Stimulated activated CD8-positive, alpha-beta memory T cell treated with anti-CD3 and anti-CD28 coated beads, Interleukin-7, amount 100 ng/mL, for 48 hours (primary cell): ENCODE results near the gene IGHMBP2.

Source experiments
- DNase-seq, 2 donors: peaks; one replicate each; pipeline ENCODE4 v3.0.0-alpha.2; 2020; ENCODE audit warnings: low read depth in 1 of 2; ENCODE audit errors: extremely low read depth in 1 of 2

The IGHMBP2 gene

GRCh38 chr11:68938816-68939582, 35.3 kb downstream of the IGHMBP2 start:
- DNase-seq: no peak

DNA sequence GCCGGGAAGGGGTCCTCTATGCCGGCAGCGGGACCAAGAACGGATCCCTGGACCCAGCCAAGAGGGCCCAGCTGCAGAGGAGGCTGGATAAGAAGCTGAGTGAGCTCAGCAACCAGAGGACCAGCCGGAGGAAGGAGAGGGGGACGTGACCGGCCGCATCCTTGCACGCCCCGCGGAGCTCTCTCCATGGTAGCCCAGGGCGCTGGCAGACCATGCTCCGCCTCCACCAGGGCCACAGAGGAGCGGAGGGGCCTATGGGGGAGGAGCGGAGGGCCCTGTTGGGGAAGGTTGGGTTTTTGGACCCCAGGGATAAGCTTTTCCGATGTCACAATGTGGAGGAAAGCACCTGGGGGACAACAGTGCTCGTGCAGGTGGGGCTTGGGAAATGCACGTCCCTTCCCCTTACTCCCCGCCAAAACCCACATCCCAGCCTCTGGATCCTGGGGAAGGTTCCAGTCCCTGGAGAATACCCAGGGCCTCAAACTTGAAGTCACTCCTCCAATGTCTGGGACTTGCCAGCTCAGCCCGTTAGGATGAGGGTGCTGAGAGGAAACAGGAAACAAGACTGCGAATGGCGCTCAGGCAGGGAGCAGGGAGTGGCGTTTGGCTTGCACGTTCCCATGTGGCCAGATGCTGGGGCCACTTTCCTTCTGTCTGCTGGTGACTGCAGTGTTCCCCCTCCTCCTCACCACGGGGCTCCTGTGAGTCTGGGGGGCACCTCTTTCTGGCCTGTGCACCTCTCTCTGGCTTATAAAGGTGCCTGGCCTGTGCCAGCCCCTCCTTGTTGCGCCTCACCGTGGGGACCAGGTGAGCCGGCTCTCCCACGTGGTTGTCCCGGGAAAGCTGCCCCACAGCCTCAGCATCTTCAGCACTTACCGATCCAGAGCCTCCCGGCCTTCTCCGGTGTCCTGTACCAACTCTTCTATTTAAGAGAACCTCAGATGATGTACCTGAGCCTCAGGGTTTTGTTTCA, 36.2 kb downstream of the IGHMBP2 start:
- no peak for DNase-seq

DNA sequence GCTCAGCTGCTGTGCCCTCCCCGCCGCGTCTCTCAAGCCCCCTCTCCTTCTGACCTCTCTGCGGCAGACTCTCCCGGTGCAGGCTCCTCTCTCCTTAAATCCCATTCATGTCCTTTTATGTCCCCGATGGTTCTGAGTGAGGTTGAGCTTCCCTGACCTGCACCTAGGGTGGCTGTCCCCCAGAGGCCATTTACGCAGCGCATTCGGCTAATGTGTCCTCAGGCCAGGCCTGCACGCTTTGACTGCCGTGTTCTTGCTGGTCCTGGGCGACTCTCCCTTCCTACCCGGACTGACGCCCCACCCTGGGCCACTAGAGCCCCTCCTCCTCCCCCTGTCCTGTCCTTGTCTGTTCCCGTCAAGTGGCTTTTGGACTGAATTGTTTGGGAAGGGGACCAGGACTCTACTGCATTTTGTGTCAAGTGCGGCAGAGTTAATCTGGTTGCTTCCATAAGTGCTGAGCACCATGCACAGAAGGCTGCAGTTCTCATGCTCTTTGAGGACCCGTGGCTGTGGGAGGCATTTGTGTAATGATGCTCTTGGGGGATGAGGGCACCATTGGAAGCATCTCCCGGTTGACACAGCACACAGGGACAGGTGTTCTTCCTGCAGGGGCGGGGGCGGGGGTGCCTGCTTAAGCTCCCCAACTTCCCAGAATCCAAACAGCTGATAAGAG, 37.1 kb downstream of the IGHMBP2 start:
- DNase-seq: no peak

DNA sequence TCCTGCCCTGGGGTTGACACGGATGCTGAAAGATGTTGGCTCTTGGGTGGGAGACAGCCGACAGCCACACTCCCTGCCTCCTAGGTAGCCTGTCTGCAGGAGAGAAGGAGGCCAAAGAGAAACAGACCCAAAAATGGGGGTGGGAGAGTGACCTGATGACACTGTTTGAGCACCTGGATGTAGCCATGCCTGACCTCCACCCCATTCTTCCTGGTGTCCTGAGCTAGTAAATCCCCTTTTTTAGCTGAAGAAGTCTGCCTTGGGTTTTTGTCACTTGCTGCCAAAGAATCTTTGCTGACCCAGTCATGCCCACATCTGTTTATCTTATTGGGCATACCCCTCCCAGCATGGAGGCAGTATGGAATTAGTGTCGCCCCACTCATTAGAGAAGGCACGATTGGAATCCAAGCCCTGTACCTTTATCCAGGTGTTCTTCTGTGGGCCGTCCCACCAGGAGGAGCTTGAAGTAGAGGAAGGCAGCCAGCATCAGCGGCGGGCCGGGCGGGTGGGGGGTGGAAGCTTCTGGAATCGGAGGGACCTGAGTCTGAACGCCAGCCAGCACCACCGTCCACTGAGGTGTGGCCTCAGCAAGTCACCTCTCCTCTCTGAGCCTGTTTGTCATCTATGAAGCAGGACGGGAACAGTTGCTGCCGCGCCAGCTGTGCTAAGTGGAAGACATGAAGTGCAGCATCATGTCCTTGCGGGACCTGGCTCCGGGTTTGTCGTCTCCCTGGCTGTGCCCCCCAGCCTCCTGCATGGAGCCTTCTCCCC, 37.8 kb downstream of the IGHMBP2 start:
- no peak for DNase-seq

DNA sequence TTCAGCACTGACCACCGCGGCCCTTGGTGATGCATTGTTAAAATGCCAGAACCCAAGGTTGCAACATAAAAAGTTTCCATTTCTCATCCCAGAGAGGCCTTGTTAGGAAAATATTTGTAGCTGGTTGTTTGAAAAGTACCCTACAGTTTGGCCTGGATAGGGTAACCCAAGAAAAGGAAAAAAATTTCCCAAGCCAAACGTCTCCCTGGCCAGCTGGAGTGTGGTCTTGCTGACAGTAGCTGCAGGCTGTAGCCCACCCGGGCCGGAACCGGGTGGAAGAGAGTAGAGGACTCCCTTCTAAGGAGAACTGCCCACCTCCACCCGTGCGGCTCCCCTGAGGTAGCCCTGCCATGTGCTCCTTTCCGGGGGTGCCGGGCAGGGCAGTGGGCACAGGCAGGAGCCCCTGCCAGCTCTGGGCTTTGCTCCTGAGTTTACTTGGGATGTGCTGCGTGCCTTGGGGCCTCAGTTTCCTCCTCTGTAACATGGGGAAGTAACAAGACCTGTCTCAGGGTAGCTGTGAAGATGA, 38.5 kb downstream of the IGHMBP2 start:
- no peak for DNase-seq

GRCh38 chr11:68942751-68943271, 39.1 kb downstream of the IGHMBP2 start:
- DNase-seq: no peak

DNA sequence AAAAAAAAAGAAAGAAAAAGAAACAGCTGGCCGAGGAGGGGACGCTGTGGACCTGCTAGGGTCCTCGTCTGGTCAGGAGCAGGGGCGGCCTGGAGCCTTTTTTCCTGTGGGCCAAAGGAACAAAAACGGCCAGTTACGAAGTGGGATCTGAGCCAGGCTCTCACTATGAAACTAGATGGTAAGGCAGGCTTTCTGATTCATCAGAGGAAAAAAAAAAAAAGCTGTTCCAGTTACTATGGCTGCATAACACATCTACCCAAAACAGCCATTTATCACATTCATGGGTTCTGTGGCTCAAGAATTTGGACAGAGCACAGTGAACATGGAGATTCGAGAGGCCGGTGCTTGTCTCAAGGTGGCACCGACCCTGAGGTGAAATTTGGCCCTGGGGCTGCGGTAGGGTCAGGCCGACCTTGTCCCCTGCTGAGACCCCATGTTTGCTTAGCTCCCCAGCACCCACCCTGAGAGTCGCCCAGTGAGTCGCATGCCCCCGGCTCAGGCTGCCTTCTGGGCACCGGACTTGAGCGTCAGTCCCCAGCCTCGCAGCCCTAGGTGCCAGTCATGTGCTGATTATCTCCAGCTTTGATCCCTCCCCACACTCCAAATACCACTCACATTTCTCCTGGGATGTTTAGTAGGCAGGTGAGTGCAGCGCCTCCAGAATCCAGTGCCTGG, 42.9 kb downstream of the IGHMBP2 start:
- DNase-seq: no peak

DNA sequence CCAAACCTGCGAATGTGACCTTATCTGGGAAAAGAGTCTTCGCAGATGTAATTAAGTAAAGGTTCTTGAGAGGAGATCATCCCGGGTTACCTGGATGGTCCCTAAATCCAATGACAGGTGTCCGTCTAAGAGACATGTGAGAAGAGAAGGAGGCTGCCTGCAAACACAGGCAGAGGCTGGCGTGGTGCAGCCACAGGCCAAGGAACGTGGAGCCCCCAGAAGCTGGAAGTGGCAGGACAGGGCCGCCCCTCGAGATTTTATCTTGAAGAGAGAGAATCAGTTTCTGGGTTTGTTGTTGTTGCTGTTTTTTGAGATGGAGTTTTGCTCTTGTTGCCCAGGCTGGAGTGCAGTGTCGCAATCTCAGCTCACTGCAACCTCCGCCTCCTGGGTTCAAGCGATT, 43.5 kb downstream of the IGHMBP2 start:
- no peak for DNase-seq

DNA sequence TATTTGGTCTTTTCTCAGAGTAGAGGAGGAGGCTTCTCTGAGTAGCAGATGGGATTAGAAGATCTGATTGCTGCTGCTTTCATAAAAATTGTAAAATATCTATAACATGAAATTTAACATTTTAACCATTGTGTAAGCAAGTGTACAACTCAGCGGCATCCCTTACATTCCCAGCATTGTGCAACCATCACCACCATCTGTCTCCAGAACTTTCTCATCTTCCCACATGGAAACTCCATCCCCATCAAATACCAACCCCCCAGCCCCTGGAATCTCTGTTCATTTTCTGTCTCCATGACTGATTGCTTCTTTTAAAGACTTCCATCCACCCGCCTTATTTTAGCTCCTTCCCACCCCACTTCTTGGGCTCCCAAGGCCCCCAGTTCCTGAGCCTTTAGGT, 44.8 kb downstream of the IGHMBP2 start:
- no peak for DNase-seq

GRCh38 chr11:68948935-68949334, 45.2 kb downstream of the IGHMBP2 start:
- DNase-seq: no peak

GRCh38 chr11:68950270-68950669, 46.6 kb downstream of the IGHMBP2 start:
- no peak for DNase-seq

DNA sequence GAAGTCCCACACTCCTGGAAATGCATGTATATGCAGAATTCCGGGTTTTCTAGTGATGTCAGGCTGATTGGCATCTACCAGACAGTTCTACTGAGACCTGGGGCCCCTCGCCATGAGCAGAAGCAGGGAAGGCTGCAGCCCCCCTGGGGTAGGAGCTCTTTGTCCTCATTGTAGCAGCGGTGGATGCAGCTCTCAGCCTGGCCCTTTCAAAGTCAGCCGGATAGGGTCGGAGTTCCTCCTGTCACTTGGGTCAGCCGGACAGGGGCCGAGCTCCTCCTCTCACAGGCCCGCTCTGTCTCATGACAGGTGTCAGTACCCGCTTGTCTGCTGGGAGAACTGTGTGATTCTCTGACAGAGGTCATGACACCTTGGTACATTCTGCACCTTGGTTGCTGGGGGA, 47.1 kb downstream of the IGHMBP2 start:
- DNase-seq: no peak

GRCh38 chr11:68954836-68955606, 51.3 kb downstream of the IGHMBP2 start:
- DNase-seq: no peak

DNA sequence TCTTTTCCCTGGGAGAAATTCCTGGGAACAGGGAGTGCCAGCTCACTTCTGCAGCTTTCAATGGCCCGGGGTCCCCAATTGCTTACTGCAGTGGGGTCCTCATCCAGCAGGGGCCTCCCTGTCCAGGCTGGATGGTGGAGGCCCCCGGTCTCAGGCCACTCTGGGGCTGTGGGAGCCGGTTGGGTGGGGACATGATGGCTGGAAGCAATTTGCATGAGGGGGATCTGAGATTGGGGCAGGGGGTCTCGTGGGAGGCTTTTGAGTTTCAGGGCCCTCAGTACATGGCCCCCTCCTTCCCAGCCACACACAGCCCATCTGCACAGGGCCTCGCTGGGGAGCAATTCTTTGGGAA, 51.9 kb downstream of the IGHMBP2 start:
- DNase-seq: no peak

GRCh38 chr11:68956142-68956541, 52.5 kb downstream of the IGHMBP2 start:
- DNase-seq: no peak

- no peak for DNase-seq
These were observed 53.0 kb downstream of the IGHMBP2 start for GRCh38 chr11:68956547-68957254.

DNA sequence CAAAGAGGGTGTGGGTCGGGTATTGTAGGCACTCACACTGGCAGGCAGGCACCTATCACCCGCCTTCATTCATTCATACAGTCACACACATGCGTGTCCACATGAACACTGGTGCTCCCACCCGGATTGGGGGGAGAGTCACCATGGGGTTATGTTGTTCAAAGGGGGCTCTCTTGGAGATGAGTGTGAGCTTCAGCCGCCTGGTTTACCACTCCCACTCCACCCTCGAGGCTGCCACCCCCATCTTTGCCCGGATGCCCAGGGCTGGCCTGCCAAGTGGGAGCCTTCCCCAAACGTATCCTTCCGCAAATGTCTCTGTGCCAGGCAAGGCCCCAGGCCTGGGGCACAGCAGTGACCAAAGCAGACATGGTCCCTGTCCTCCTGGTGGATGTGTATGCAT, 54.5 kb downstream of the IGHMBP2 start:
- no peak for DNase-seq
